HEK293T (cell line): Measurements from ENCODE around the gene DIDO1.

ENCODE experiments used
- BHLHE40 ChIP-seq: fragments of 450-650 bp; IDR thresholded peaks from 2 replicates; pipeline ENCODE4 v1.6.1; 2016; ENCODE audit warnings: mild to moderate bottlenecking, moderate library complexity, borderline replicate concordance
- L3MBTL2 ChIP-seq: fragments of 450-650 bp; conservative IDR thresholded peaks from 2 replicates; pipeline ENCODE4 v1.6.1; 2016; ENCODE audit warnings: mild to moderate bottlenecking
- SP1 ChIP-seq: fragments of 450-650 bp; IDR thresholded peaks from 2 replicates; pipeline ENCODE4 v1.6.1; 2017
- SUZ12 ChIP-seq: fragments of 450-650 bp; IDR thresholded peaks from 2 replicates; pipeline ENCODE4 v1.6.1; 2016; ENCODE audit warnings: mild to moderate bottlenecking
- TARDBP ChIP-seq: fragments of 450-650 bp; IDR thresholded peaks from 2 replicates; pipeline ENCODE4 v1.6.1; 2016
- ZNF384 ChIP-seq: fragments of 450-650 bp; IDR thresholded peaks from 2 replicates; pipeline ENCODE4 v1.6.1; 2016

DNA sequence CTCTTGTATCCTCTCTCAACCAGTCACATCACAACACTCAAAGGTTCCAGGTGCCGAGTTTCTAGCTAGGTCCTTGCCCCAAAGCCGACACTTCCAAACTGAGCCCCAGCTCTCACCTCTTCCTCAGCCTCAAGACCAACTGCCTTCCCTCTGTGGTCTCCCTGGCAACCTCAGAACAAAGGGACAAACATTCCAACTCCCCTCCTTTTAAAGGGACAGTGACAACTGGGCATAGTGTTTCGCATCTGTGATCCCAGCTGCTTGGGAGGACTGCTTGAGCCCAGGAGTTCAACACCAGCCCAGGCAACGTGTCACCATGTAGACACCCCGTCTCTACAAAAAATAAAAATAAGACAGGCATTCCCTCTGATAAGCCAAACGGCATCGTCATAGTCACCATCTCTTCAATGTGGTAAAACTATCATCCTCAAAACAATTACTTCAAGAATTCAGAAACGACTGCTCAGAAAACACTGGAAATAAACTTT lies 11.3 kb downstream of the DIDO1 start:
- TF ChIP-seq TARDBP, result no peak
- no peak for TF ChIP-seq SUZ12
- no peak for TF ChIP-seq ZNF384
- no peak for TF ChIP-seq L3MBTL2
- TF ChIP-seq SP1, result no peak
- TF ChIP-seq BHLHE40, result no peak
